ENCODE results near the gene TPPP2. TPM values are rescaled to one million over a fixed set of nuclear protein-coding genes. Genes with fewer than 3 reads are reported as not detected.

Gene TPPP2
- total RNA-seq, 2 experiments from 2014 or later = not detected

GRCh38 chr14:21014761-21015190, 15.2 kb upstream of the TPPP2 start:
- no peak overlapping the region for H3K27ac Mint-ChIP-seq
- TF ChIP-seq, protein P1, sequence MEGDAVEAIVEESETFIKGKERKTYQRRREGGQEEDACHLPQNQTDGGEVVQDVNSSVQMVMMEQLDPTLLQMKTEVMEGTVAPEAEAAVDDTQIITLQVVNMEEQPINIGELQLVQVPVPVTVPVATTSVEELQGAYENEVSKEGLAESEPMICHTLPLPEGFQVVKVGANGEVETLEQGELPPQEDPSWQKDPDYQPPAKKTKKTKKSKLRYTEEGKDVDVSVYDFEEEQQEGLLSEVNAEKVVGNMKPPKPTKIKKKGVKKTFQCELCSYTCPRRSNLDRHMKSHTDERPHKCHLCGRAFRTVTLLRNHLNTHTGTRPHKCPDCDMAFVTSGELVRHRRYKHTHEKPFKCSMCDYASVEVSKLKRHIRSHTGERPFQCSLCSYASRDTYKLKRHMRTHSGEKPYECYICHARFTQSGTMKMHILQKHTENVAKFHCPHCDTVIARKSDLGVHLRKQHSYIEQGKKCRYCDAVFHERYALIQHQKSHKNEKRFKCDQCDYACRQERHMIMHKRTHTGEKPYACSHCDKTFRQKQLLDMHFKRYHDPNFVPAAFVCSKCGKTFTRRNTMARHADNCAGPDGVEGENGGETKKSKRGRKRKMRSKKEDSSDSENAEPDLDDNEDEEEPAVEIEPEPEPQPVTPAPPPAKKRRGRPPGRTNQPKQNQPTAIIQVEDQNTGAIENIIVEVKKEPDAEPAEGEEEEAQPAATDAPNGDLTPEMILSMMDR (IDR thresholded peaks at IDR 0.05) = peak; percentile 89
- no peaks in the 10 kb centered on the region for H3K36me3 Mint-ChIP-seq (ENCODE audit: low read depth)
- CTCF ChIA-PET = interaction anchor here (0.7 to 15.2 kb wide), 48 partner anchors 9 to 721 kb away, joined by 3 to 267 read pairs (median 7); partner anchors contain the start of genes ARHGEF40, NDRG2, OR5AU1 and RNASE13
- H3K9me3 Mint-ChIP-seq = no peaks in the 10 kb centered on the region
- POLR2A ChIA-PET = interaction anchor here (0.9 to 2.2 kb wide), 9 partner anchors 9 to 90 kb away, joined by 3 to 8 read pairs (median 4); no protein-coding TSS in a partner anchor
- no peaks in the 10 kb centered on the region for H3K4me1 Mint-ChIP-seq (ENCODE audit: low read depth)
- H3K27me3 Mint-ChIP-seq = peaks cover 12% of the 10 kb centered on the region
- intact Hi-C loops (cut with micrococcal nuclease) = loop anchor here (1.0 to 2.0 kb wide), 2 partner anchors 26 to 78 kb away; no protein-coding TSS in a partner anchor
- ATAC-seq (peak; percentile 73), DNase-seq (peak; percentile 86)
- no peak overlapping the region for H3K4me3 Mint-ChIP-seq

- H3K9me3 Mint-ChIP-seq = no peaks in the 10 kb centered on the region
- intact Hi-C loops (cut with micrococcal nuclease) = loop anchor here (2.0 kb wide), 1 partner anchor 77 kb away; no protein-coding TSS in a partner anchor
- TF ChIP-seq, protein P1 (IDR thresholded peaks at IDR 0.05) = no peak
- H3K27ac Mint-ChIP-seq = no peak overlapping the region
- POLR2A ChIA-PET = interaction anchor here (0.9 to 2.2 kb wide), 9 partner anchors 8 to 90 kb away, joined by 3 to 8 read pairs (median 4); no protein-coding TSS in a partner anchor
- no peak overlapping the region for H3K4me3 Mint-ChIP-seq
- H3K27me3 Mint-ChIP-seq = peaks cover 12% of the 10 kb centered on the region
- H3K36me3 Mint-ChIP-seq (ENCODE audit: low read depth) = no peaks in the 10 kb centered on the region
- H3K4me1 Mint-ChIP-seq (ENCODE audit: low read depth) = no peaks in the 10 kb centered on the region
- no peak for ATAC-seq
- no peak for DNase-seq
- CTCF ChIA-PET = interaction anchor here (1.1 to 15.2 kb wide), 41 partner anchors 9 to 722 kb away, joined by 3 to 267 read pairs (median 7); partner anchors contain the start of genes ARHGEF40, NDRG2, RNASE13 and RNASE7
Measured at GRCh38 chr14:21015312-21015711, 14.7 kb upstream of the TPPP2 start.

- TF ChIP-seq, protein P1 (IDR thresholded peaks at IDR 0.05) = no peak
- CTCF ChIA-PET = interaction anchor here (1.0 to 15.2 kb wide), 9 partner anchors 9 to 91 kb away, joined by 3 to 267 read pairs (median 63); partner anchors contain the start of genes RNASE7, SLC39A2, TMEM253 and TPPP2
- no peak overlapping the region for H3K4me3 Mint-ChIP-seq
Measured at GRCh38 chr14:21016413-21017190, 13.4 kb upstream of the TPPP2 start.

GRCh38 chr14:21017528-21018245, 12.3 kb upstream of the TPPP2 start:
- H3K4me1 Mint-ChIP-seq (ENCODE audit: low read depth) = peaks cover under 1% of the 10 kb centered on the region
- H3K4me3 Mint-ChIP-seq = no peak overlapping the region
- TF ChIP-seq, protein P1 (IDR thresholded peaks at IDR 0.05) = no peak
- H3K9me3 Mint-ChIP-seq = no peaks in the 10 kb centered on the region
- no peak for ATAC-seq
- no peak overlapping the region for H3K27ac Mint-ChIP-seq
- POLR2A ChIA-PET = no interaction called here
- no peak for DNase-seq
- CTCF ChIA-PET = interaction anchor here (0.7 to 15.2 kb wide), 9 partner anchors 8 to 89 kb away, joined by 3 to 267 read pairs (median 6); partner anchors contain the start of genes RNASE7, SLC39A2, TMEM253 and TPPP2
- intact Hi-C loops (cut with micrococcal nuclease) = no loop called here
- H3K36me3 Mint-ChIP-seq (ENCODE audit: low read depth) = no peaks in the 10 kb centered on the region
- H3K27me3 Mint-ChIP-seq = peaks cover 2% of the 10 kb centered on the region

More at GRCh38 chr14:21016413-21017190, 13.4 kb upstream of the TPPP2 start:
- ATAC-seq = no peak
- Mint-ChIP-seq H3K9me3 (no peaks in the 10 kb centered on the region), H3K27ac (no peak overlapping the region), H3K4me1 (ENCODE audit: low read depth) (no peaks in the 10 kb centered on the region), H3K36me3 (ENCODE audit: low read depth) (no peaks in the 10 kb centered on the region), H3K27me3 (peaks cover 10% of the 10 kb centered on the region)
- POLR2A ChIA-PET = interaction anchor here (1.4 kb wide), 1 partner anchor 87 kb away, joined by 3 read pairs; no protein-coding TSS in a partner anchor
- intact Hi-C loops (cut with micrococcal nuclease) = no loop called here
- DNase-seq = no peak

Measured in activated CD8-positive, alpha-beta T cell treated with anti-CD3 and anti-CD28 coated beads for 36 hours (primary cell).